ENCODE measurements around the gene KRIT1. TPM values are rescaled to one million over a fixed set of nuclear protein-coding genes. Genes with fewer than 3 reads are reported as not detected.

Gene KRIT1
- polyA plus RNA-seq, 1 donor, result 22.8 TPM

DNA sequence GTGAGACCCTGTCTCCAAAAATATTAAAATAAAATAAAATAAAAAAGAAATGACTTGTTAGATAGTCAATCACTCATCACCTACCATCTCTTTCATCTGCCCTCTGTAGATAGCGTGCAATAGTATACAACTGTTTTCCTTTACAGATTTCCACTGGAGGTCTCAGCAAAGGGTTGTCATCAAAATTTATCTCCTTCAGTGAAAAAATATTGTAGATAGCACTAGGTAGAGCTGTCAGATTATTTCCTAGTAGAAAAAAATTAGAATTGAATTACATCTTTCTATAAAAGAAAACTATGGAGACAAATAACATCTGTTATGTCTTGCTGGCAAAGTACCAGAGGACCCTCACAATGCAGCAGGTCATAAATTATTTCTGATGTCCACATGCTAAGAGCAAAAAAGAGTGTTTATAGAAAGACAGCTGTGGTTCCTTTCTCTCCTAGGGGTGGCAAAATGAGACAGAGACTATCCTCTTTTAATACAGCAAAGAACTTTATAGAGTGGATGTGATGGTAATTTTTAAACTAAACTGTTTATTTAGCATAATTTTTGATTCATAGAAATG is 95.2 kb downstream of the KRIT1 start:
- DNase-seq, result no peak

DNA sequence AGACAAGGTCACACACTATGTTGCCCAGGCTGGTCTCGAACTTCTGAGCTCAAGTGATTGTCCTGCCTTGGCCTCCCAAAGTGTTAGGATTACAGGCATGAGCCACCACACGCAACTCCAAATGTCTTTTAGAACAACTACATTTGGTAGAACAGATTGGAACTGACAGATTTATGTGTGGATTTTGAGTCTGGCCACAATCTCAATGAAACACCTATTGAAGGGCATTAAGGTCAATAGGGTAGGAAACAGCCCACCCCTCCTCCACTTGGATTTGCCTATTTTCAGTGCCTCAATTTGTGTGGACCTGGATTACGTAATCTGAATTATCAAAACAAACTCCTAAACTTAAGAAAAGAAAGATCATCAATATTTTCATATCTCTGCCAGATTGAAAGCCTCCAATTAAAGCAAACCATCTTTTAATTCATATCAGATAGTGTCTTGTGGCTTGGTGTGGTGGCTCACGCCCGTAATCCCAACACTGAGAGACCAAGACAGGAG is 95.9 kb downstream of the KRIT1 start:
- DNase-seq, result no peak

Other genes starting within 250 kb of the KRIT1 start
- gene CYP51A1, start 111.4 kb downstream of the KRIT1 start, polyA plus RNA-seq (ENCODE audit: insufficient read length), result 31.5 TPM
- 0.75 TPM for gene LRRD1, start 66.8 kb downstream of the KRIT1 start, polyA plus RNA-seq (ENCODE audit: insufficient read length)
- 22.6 TPM for gene ANKIB1, start 60 bp upstream of the KRIT1 start, polyA plus RNA-seq (ENCODE audit: insufficient read length)
- 27.9 TPM for gene GATAD1, start 201.6 kb upstream of the KRIT1 start, polyA plus RNA-seq (ENCODE audit: insufficient read length)
- gene ERVW-1, start 232.0 kb upstream of the KRIT1 start, polyA plus RNA-seq (ENCODE audit: insufficient read length), result 1.8 TPM